ENCODE measurements around the gene ADGRE2.
"Not testable (repeated sequence)": the region's sequence is repeated elsewhere in the genome, so short reads cannot be mapped to it uniquely, and the experiment has no call there.

The ADGRE2 gene

DNA sequence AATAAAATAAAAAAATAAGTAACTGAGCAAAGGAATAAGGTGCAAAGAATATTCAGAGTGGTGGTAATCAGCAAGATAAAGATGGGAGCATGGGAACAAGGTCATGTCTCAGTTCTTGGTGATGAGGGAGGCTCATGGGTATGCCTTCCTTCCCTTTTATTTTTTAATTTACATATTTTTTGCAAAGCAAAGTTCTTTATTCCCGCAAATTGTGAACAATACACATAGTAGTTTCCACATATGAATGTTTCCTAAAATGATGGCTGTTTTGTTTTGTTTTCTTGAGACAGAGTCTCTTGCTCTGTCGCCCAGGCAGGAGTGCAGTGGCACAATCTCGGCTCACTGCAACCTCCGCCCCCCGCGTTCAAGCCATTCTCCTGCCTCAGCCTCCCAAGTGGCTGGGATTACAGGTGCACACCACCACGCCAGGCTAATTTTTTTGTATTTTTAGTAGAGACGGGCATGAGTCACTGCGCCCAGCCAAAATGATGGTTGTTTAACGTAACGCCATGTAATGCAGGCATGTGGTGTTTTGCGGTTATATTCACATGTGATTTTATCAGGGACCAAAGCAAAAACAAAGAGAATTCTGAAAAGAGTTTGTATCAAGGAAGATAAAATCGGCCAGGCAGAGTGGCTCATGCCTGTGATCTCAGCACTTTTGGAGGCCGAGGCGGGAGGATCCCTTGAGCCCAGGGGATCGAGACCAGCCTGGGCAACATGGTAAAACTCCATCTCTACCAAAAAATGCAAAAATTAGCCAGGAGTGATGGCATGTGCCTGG, 4.5 kb upstream of the ADGRE2 start:
- no peaks in the 10 kb centered on the region for H3K9me3 ChIP-seq (ENCODE audit: insufficient read depth, low read length)
- H3K9ac ChIP-seq (ENCODE audit: insufficient read length, low read depth), result no peak overlapping the region
- no peak overlapping the region for H3K4me3 ChIP-seq (ENCODE audit: insufficient read length, low read depth)
- DNase-seq (ENCODE audit: low read depth, low spot score), result no peak
- H3K27me3 ChIP-seq (ENCODE audit: insufficient read depth, insufficient read length), result no peaks in the 10 kb centered on the region
- no peaks in the 10 kb centered on the region for H3K36me3 ChIP-seq (ENCODE audit: insufficient read depth, insufficient read length, low read length)
- TF ChIP-seq YY1 (IDR thresholded peaks at IDR 0.05; ENCODE audit: insufficient read depth, insufficient read length) (no peak), SUZ12 (IDR thresholded peaks at IDR 0.05; ENCODE audit: extremely low read depth, insufficient read depth, insufficient read length) (no peak), ZNF274 (IDR thresholded peaks at IDR 0.05; ENCODE audit: low read depth, low read length) (no peak)
- peaks cover 6% of the 10 kb centered on the region for H3K4me1 ChIP-seq (ENCODE audit: insufficient read depth, insufficient read length)

DNA sequence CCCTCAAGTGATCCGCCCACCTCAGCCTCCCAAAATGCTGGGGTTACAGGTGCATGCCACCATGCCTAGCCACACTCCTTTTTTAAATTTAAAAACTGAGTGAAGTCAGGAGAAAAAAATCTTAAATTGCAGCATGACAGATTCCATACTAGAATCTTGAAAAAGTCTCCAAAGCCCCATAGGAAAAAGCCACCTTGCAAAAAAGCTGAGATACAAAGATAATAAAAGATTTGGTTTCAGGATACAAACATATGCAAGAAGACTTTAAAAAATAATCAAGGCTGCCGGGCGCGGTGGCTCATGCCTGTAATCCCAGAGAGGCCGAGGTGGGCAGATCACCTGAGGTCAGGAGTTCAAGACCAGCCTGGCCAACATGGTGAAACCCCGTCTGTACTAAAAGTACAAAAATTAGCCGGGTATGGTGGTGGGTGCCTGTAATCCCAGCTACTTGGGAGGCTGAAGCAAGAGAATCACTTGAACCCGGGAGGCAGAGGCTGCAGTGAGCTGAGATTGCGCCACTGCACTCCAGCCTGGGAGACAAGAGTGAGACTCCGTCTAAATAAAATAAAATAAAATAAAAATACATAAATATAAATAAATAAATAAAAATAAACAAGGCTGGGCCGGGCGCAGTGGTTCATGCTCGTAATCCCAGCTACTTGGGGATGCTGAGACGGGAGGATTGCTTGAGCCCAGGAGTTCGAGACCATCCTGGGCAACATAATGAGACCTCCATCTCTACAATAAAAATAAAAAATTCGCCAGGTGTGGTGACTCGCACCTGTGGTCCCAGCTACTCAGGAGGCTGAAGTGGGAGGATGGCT, 3.6 kb upstream of the ADGRE2 start:
- not testable (repeated sequence) for H3K4me1 ChIP-seq (ENCODE audit: insufficient read depth, insufficient read length); H3K4me3 ChIP-seq (ENCODE audit: insufficient read length, low read depth); H3K9ac ChIP-seq (ENCODE audit: insufficient read length, low read depth); H3K9me3 ChIP-seq (ENCODE audit: insufficient read depth, low read length); H3K27me3 ChIP-seq (ENCODE audit: insufficient read depth, insufficient read length); DNase-seq (ENCODE audit: low read depth, low spot score); H3K36me3 ChIP-seq (ENCODE audit: insufficient read depth, insufficient read length, low read length)

DNA sequence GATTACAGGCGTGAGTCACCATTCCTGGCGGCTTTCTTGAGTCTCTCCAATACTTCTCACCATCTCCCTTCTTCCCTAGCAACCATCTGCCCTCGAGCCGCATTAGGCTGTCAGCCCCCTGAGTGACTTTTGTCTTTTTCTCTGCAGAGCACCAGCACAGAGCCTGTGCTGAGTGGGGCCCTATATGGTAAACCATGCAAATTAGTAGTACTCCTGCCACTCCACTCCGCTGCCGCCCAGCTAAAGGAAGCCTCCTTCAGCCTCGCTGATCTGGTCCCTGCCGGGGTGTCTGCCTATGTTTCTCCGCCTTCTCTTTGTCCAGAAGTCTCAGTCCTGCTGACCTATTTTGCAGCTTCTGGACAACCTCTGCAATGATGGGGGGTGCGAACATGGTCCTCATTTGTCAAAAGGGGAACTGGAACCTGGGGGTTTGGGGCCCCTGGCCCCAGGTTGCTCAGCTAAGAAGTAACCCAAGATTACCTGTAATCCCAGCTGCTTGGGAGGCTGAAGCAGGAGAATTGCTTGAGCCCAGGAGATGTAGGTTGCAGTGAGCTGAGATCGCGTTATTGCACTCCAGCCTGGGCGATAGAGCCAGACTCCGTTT, 2.4 kb upstream of the ADGRE2 start:
- not testable (repeated sequence) for H3K4me1 ChIP-seq (ENCODE audit: insufficient read depth, insufficient read length); DNase-seq (ENCODE audit: low read depth, low spot score); H3K9me3 ChIP-seq (ENCODE audit: insufficient read depth, low read length); H3K9ac ChIP-seq (ENCODE audit: insufficient read length, low read depth); H3K4me3 ChIP-seq (ENCODE audit: insufficient read length, low read depth); H3K27me3 ChIP-seq (ENCODE audit: insufficient read depth, insufficient read length); H3K36me3 ChIP-seq (ENCODE audit: insufficient read depth, insufficient read length, low read length)

- Histone ChIP-seq H3K9ac (ENCODE audit: insufficient read length, low read depth) (no peak overlapping the region), H3K27me3 (ENCODE audit: insufficient read depth, insufficient read length) (peaks cover 13% of the 10 kb centered on the region), H3K36me3 (ENCODE audit: insufficient read depth, insufficient read length, low read length) (no peaks in the 10 kb centered on the region), H3K4me1 (ENCODE audit: insufficient read depth, insufficient read length) (peaks cover 2% of the 10 kb centered on the region), H3K4me3 (ENCODE audit: insufficient read length, low read depth) (no peak overlapping the region), H3K9me3 (ENCODE audit: insufficient read depth, low read length) (no peaks in the 10 kb centered on the region)
- TF ChIP-seq SUZ12 (IDR thresholded peaks at IDR 0.05; ENCODE audit: extremely low read depth, insufficient read depth, insufficient read length) (no peak), YY1 (IDR thresholded peaks at IDR 0.05; ENCODE audit: insufficient read depth, insufficient read length) (no peak), ZNF274 (IDR thresholded peaks at IDR 0.05; ENCODE audit: low read depth, low read length) (no peak)
- no peak for DNase-seq (ENCODE audit: low read depth, low spot score)
Measured at GRCh38 chr19:14779151-14779550, 791 bp upstream of the ADGRE2 start.

DNA sequence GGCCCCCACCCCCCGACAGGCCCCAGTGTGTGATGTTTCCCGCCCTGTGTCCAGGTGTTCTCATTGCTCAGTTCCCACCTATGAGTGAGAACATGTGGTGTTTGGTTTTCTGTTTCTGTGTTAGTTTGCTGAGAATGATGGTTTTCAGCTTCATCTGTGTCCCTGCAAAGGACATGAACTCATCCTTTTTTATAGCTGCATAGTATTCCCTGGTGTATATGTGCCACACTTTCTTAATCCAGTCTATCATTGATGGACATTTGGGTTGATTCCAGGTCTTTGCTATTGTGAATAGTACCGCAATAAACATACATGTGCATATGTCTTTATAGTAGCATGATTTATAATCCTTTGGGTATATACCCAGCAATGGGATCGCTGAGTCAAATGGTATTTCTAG, 715 bp downstream of the ADGRE2 start:
- not testable (repeated sequence) for H3K9ac ChIP-seq (ENCODE audit: insufficient read length, low read depth); DNase-seq (ENCODE audit: low read depth, low spot score); H3K36me3 ChIP-seq (ENCODE audit: insufficient read depth, insufficient read length, low read length); H3K4me3 ChIP-seq (ENCODE audit: insufficient read length, low read depth); H3K9me3 ChIP-seq (ENCODE audit: insufficient read depth, low read length); H3K4me1 ChIP-seq (ENCODE audit: insufficient read depth, insufficient read length)
- peaks cover 13% of the 10 kb centered on the region for H3K27me3 ChIP-seq (ENCODE audit: insufficient read depth, insufficient read length)

DNA sequence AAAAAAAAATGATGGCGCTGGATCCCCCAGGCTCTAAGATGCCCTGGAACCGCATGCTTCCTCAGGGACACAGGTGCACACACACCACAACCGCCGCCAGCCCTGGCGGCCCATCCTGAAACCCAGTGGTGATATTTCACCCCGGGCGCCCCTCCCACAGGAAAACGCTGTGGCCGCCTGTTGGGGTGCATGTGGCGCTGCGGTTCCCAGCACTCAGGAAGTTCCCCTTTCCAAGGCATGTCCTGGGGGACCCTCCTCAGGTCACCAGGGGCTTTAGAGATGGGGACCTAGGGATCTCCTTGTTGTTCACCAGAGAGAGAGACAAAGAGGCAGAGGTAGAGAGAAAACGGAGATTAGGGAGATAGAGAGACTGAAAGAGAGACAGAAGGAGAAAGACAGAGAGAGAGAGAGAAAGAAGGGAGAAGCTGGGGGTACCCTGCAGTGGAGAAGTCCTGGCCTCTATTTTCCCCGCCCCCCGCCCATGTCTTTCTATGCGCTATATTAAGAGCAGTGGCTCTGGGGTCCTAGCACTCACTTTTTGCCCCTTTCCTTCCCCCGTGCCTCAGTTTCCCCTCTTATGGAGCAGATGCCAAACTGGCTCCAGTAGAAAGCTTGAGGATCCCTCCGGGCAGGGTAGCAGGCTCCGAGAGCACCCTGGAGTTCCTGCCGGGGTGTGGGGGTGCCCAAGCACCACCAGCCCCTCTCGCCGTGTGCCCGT, 2.3 kb downstream of the ADGRE2 start:
- Histone ChIP-seq H3K27me3 (ENCODE audit: insufficient read depth, insufficient read length) (peaks cover 13% of the 10 kb centered on the region), H3K4me3 (ENCODE audit: insufficient read length, low read depth) (peak overlapping the region; percentile 56), H3K9ac (ENCODE audit: insufficient read length, low read depth) (peak overlapping the region; percentile 61), H3K36me3 (ENCODE audit: insufficient read depth, insufficient read length, low read length) (no peaks in the 10 kb centered on the region), H3K9me3 (ENCODE audit: insufficient read depth, low read length) (no peaks in the 10 kb centered on the region), H3K4me1 (ENCODE audit: insufficient read depth, insufficient read length) (no peaks in the 10 kb centered on the region)
- TF ChIP-seq YY1 (IDR thresholded peaks at IDR 0.05; ENCODE audit: insufficient read depth, insufficient read length) (no peak), SUZ12 (IDR thresholded peaks at IDR 0.05; ENCODE audit: extremely low read depth, insufficient read depth, insufficient read length) (no peak), ZNF274 (IDR thresholded peaks at IDR 0.05; ENCODE audit: low read depth, low read length) (no peak)
- DNase-seq (ENCODE audit: low read depth, low spot score), result no peak

GRCh38 chr19:14775326-14775725, 3.0 kb downstream of the ADGRE2 start:
- not testable (repeated sequence) for H3K9me3 ChIP-seq (ENCODE audit: insufficient read depth, low read length); H3K4me3 ChIP-seq (ENCODE audit: insufficient read length, low read depth); H3K36me3 ChIP-seq (ENCODE audit: insufficient read depth, insufficient read length, low read length); H3K9ac ChIP-seq (ENCODE audit: insufficient read length, low read depth); DNase-seq (ENCODE audit: low read depth, low spot score); H3K4me1 ChIP-seq (ENCODE audit: insufficient read depth, insufficient read length)
- peaks cover 13% of the 10 kb centered on the region for H3K27me3 ChIP-seq (ENCODE audit: insufficient read depth, insufficient read length)
